Activated CD4-positive, alpha-beta memory T cell treated with anti-CD3 and anti-CD28 coated beads, Interleukin-2, amount 10 ng/mL, durations not matched to agents 7 days and 5 days (primary cell): Measurements from ENCODE around the gene WWP2. TPM values are rescaled to one million over a fixed set of nuclear protein-coding genes. Genes with fewer than 3 reads are reported as not detected.
"Not testable (repeated sequence)": the region's sequence is repeated elsewhere in the genome, so short reads cannot be mapped to it uniquely, and the experiment has no call there.

Source experiments
- CTCF ChIA-PET: fragments of 350-600 bp; sonication (Branson Sonifier 250); formaldehyde crosslinking; loops from one replicate; lab custom pipeline; 2021; ENCODE audit warnings: antibody characterized with exemption, inconsistent platforms; lab: Charles Lee
- POLR2A ChIA-PET: fragments of 350-600 bp; sonication (Branson Sonifier 250); formaldehyde crosslinking; loops from one replicate; lab custom pipeline; 2021; ENCODE audit warnings: antibody characterized with exemption; lab: Charles Lee
- DNase-seq: peaks from one replicate; pipeline ENCODE4 v3.0.0-alpha.2; 2020
- H3K27ac Mint-ChIP-seq: one replicate; pipeline ENCODE4 v1.8.0; 2021; ENCODE audit warnings: mild to moderate bottlenecking, mixed read lengths
- H3K27me3 Mint-ChIP-seq: one replicate; pipeline ENCODE4 v1.8.0; 2021; ENCODE audit warnings: mixed read lengths
- H3K36me3 Mint-ChIP-seq: one replicate; pipeline ENCODE4 v1.8.0; 2021; ENCODE audit warnings: low read depth, mixed read lengths
- H3K4me1 Mint-ChIP-seq: one replicate; pipeline ENCODE4 v1.8.0; 2021; ENCODE audit warnings: mixed read lengths
- H3K4me3 Mint-ChIP-seq: one replicate; pipeline ENCODE4 v1.8.0; 2021; ENCODE audit warnings: mild to moderate bottlenecking, mixed read lengths
- H3K9me3 Mint-ChIP-seq: one replicate; pipeline ENCODE4 v1.8.0; 2021; ENCODE audit warnings: mixed read lengths
- total RNA-seq, 2 experiments: library from RNA; stranded (reverse); gene quantifications; one replicate each; pipeline ENCODE4 v1.2.3, GENCODE V29; 2021

The WWP2 gene
- total RNA-seq, 2 experiments from 2014 or later, result 59.4 to 61.6 TPM

GRCh38 chr16:69824564-69825142 lies 62.5 kb downstream of the WWP2 start:
- H3K4me1 Mint-ChIP-seq, H3K9me3 Mint-ChIP-seq, DNase-seq, H3K36me3 Mint-ChIP-seq, POLR2A ChIA-PET, H3K4me3 Mint-ChIP-seq, H3K27me3 Mint-ChIP-seq, H3K27ac Mint-ChIP-seq, CTCF ChIA-PET: not testable (repeated sequence)

GRCh38 chr16:69827524-69827923 lies 65.4 kb downstream of the WWP2 start:
- POLR2A ChIA-PET, result no interaction called here
- Mint-ChIP-seq H3K4me3 (no peak overlapping the region), H3K9me3 (no peaks in the 10 kb centered on the region), H3K27me3 (no peaks in the 10 kb centered on the region), H3K4me1 (peaks cover 3% of the 10 kb centered on the region), H3K36me3 (peaks cover 5% of the 10 kb centered on the region), H3K27ac (no peak overlapping the region)
- CTCF ChIA-PET, result no interaction called here
- DNase-seq, result no peak

DNA sequence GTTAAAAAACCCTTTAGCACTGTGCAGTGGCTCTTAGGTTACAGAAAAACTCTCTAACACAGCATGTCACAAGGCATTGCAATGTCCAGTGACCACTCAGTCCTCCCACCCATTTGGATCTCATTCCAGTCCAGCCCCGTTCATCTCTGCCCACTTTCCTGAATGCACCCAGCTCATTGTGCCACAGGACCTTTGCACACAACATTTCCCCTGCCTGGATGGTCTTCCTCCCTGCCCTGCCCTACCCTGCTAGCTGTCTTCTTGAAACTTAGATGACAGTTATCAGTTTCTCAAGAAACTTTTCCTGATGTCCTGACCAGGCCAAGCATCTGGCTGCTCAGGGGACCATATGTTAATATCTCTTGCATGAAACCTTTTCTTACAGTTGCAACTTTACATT lies 67.2 kb downstream of the WWP2 start:
- Mint-ChIP-seq H3K36me3 (no peaks in the 10 kb centered on the region), H3K9me3 (no peaks in the 10 kb centered on the region), H3K4me1 (peaks cover 3% of the 10 kb centered on the region), H3K4me3 (no peak overlapping the region), H3K27ac (no peak overlapping the region), H3K27me3 (no peaks in the 10 kb centered on the region)
- no peak for DNase-seq
- CTCF ChIA-PET, result interaction anchor here (1.1 kb wide), 1 partner anchor 101 kb away, joined by 4 read pairs; no protein-coding TSS in a partner anchor
- POLR2A ChIA-PET, result no interaction called here

- peaks cover 3% of the 10 kb centered on the region for H3K4me1 Mint-ChIP-seq
- CTCF ChIA-PET, result no interaction called here
- no peaks in the 10 kb centered on the region for H3K27me3 Mint-ChIP-seq
- no peaks in the 10 kb centered on the region for H3K9me3 Mint-ChIP-seq
- H3K36me3 Mint-ChIP-seq, result no peaks in the 10 kb centered on the region
- POLR2A ChIA-PET, result no interaction called here
- no peak overlapping the region for H3K27ac Mint-ChIP-seq
- no peak for DNase-seq
- no peak overlapping the region for H3K4me3 Mint-ChIP-seq
These were observed 68.0 kb downstream of the WWP2 start for GRCh38 chr16:69830146-69830533.

DNA sequence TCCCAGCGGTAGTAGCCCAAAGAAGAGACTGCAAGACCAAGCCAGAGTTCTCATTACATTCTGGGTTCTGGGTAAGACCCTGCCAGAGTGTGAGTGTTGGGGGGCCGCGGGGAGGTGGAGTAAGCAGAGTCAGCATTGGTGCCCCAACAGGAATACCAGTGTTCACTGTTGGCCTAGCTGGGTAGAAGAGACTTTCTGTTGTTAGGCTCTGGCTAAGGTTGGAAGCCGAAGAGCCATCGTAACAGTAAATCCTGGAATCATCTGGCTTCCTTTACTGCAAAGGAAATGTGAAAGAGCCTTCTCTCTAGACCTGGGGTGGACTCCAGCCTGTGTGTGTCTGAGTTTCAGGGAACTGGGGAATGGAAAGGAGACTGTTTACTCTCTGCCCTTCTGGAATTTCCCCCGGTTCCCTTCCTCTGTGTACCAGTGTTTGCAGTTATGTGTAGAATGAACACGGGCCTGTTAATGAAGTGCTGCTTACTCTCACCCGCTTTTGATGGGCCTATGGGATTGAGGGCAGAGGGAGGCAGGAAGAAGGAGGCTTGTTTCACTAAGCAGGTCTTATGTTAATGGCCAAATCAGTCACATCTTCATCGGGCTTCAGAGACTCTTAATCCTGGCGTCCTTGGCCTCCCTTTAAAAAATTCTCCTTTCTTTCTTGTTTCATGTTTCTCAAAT lies 68.5 kb downstream of the WWP2 start:
- CTCF ChIA-PET, result no interaction called here

DNA sequence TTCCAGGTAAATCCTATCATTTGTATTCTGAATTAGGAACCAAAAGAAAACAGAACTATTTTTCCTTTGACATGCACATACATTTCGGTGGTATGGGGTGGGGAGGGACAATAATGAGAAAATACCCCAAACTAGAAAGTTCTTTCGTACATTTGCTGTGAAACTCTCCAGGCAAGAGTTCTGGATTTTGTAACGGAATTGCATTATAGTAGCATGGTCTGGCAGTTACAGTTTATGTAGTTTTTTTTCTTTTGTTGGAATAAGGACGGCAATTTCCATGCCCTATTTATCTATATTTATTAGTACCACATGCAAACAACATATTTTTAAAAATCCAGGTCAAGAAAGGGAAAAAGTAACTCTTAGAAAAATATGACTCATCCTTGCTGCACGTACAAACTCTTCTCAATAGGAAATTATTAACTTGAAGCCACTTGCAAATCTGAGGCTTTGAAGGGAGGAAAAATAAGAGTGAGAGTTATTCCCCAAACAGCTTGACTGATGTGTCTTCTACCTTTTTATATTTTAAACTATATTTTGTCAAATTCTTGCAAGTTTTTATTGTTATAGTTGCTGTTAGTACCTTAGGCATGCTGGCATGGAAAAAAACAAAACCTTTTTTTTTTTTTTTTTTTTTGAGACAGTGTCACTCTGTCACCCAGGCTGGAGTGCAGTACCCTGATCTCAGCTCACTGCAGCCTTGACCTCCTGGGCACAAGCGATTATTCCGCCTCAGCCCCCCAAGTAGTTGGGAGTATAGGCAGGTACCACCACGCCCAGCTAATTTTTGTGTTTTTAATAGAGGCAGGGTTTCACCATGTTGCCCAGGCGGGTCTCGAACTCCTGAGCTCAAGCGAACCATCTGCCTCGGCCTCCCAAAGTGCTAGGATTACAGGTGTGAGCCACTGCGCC lies 69.3 kb downstream of the WWP2 start:
- Mint-ChIP-seq H3K27ac (no peak overlapping the region), H3K36me3 (no peaks in the 10 kb centered on the region), H3K4me1 (peaks cover 3% of the 10 kb centered on the region), H3K4me3 (no peak overlapping the region), H3K9me3 (no peaks in the 10 kb centered on the region), H3K27me3 (no peaks in the 10 kb centered on the region)
- CTCF ChIA-PET, result no interaction called here
- POLR2A ChIA-PET, result no interaction called here
- no peak for DNase-seq

More for the DNA sequence above, 68.5 kb downstream of the WWP2 start:
- Mint-ChIP-seq H3K27ac (peak overlapping the region; percentile 13), H3K4me3 (no peak overlapping the region), H3K27me3 (no peaks in the 10 kb centered on the region), H3K36me3 (no peaks in the 10 kb centered on the region), H3K4me1 (peaks cover 3% of the 10 kb centered on the region), H3K9me3 (no peaks in the 10 kb centered on the region)
- POLR2A ChIA-PET, result no interaction called here
- DNase-seq, result no peak

DNA sequence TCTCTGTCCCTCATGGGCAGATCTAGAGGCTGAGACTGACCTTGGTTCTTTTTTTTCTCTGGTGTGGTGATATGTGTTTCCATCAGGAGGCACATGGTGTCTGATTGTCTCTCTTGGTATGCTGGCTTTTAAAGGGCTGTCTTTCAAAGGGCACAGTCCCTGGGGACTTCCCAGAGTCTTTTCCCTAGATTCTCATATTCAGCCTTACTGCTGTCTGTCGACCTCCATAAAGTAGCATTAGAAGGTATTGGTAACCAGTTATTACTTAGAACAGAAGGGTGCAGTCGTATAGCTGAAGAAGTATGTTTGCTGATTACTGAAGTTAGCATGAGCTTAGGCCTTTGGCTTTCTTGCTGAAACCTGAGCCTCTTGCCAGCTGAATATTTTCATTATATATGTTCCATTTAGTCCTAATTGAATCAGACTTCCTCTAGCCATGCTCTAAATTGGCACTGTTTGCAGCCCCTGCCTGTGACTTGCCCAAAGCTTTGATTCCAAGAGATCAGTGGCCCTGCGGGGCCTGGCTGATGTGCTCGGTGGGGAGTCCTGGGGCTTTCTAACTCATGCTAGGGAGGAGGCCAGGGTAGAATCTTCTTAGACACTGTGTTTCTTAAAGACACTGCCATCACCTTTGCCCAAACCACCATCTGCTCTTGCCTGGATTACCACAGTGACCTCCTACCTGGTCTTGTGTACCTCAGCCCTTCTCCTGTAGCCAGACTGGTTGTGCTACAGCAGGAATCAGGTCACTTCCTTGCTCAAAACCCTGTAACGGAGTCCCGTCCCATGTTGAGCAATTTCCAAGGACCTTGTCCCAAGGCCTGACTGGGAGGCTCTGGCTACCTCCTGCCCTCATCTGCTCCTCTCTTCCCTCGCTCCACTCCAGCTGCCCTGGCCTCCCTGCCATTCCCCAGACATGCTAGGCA lies 71.5 kb downstream of the WWP2 start:
- no peaks in the 10 kb centered on the region for H3K9me3 Mint-ChIP-seq
- H3K4me1 Mint-ChIP-seq, result peaks cover 3% of the 10 kb centered on the region
- H3K27me3 Mint-ChIP-seq, result no peaks in the 10 kb centered on the region
- DNase-seq, result no peak
- peaks cover 4% of the 10 kb centered on the region for H3K36me3 Mint-ChIP-seq
- H3K27ac Mint-ChIP-seq, result no peak overlapping the region
- ChIA-PET CTCF (no interaction called here), POLR2A (no interaction called here)
- no peak overlapping the region for H3K4me3 Mint-ChIP-seq

GRCh38 chr16:69834807-69835466 lies 72.8 kb downstream of the WWP2 start:
- peaks cover 8% of the 10 kb centered on the region for H3K36me3 Mint-ChIP-seq
- CTCF ChIA-PET, result no interaction called here
- H3K27me3 Mint-ChIP-seq, result no peaks in the 10 kb centered on the region

DNA sequence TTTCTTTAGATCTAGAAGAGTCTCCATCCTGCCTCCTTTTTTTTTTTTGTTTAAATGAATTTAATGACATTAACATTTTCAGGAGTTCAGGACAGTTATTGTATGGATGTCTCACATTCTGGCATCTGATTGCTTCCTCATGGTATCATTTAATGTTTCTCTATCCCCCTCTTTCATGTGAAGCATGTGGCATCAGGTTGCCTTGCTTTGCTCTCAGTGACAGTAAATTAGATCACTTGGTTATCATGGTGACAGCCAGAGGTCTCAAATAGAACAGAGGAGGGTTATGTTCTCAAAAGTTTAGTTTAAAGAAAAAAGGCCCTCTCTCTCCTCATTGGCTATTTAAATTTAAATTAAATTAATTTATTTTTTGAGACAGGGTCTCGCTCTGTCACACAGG lies 74.1 kb downstream of the WWP2 start:
- DNase-seq, result no peak
- no peaks in the 10 kb centered on the region for H3K27me3 Mint-ChIP-seq
- no peak overlapping the region for H3K27ac Mint-ChIP-seq
- H3K4me3 Mint-ChIP-seq, result no peak overlapping the region
- H3K36me3 Mint-ChIP-seq, result peaks cover 18% of the 10 kb centered on the region
- ChIA-PET POLR2A (no interaction called here), CTCF (no interaction called here)
- peaks cover 3% of the 10 kb centered on the region for H3K4me1 Mint-ChIP-seq
- no peaks in the 10 kb centered on the region for H3K9me3 Mint-ChIP-seq

More at GRCh38 chr16:69834807-69835466, 72.8 kb downstream of the WWP2 start:
- no peak overlapping the region for H3K4me3 Mint-ChIP-seq
- no peaks in the 10 kb centered on the region for H3K9me3 Mint-ChIP-seq
- no peak for DNase-seq
- POLR2A ChIA-PET, result no interaction called here
- no peak overlapping the region for H3K27ac Mint-ChIP-seq
- H3K4me1 Mint-ChIP-seq, result peaks cover 3% of the 10 kb centered on the region

DNA sequence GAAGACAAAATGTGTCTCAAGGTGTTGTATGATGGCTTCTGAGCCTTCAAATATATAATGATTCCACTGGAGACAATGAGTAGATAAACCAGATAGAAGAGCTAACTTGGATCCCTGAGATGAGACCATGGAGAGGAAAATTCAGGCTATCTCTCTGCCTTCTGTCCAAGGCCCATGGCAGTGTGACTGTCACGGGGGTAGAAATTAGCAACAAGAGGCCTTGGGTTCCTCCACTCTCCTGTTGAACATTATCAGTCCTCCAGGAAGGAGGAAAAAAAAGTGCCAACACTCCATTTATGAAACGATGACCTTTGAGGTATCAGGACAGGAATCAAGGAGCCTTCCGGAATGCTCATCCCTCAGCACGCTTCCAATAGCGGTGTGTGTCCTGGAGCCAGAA lies 75.2 kb downstream of the WWP2 start:
- POLR2A ChIA-PET, result no interaction called here
- Mint-ChIP-seq H3K9me3 (no peaks in the 10 kb centered on the region), H3K4me1 (peaks cover 3% of the 10 kb centered on the region), H3K27me3 (no peaks in the 10 kb centered on the region), H3K27ac (no peak overlapping the region), H3K36me3 (peaks cover 27% of the 10 kb centered on the region), H3K4me3 (no peak overlapping the region)
- no peak for DNase-seq
- CTCF ChIA-PET, result no interaction called here

GRCh38 chr16:69838489-69838888 lies 76.4 kb downstream of the WWP2 start:
- H3K9me3 Mint-ChIP-seq, result no peaks in the 10 kb centered on the region
- no peak for DNase-seq
- H3K4me3 Mint-ChIP-seq, result no peak overlapping the region
- H3K4me1 Mint-ChIP-seq, result peaks cover 3% of the 10 kb centered on the region
- H3K36me3 Mint-ChIP-seq, result peaks cover 34% of the 10 kb centered on the region
- ChIA-PET POLR2A (no interaction called here), CTCF (interaction anchor here (0.5 to 0.8 kb wide), 2 partner anchors 144 to 1247 kb away, joined by 3 to 4 read pairs; no protein-coding TSS in a partner anchor)
- H3K27ac Mint-ChIP-seq, result no peak overlapping the region
- no peaks in the 10 kb centered on the region for H3K27me3 Mint-ChIP-seq

- H3K27me3 Mint-ChIP-seq, result no peaks in the 10 kb centered on the region
- peaks cover under 1% of the 10 kb centered on the region for H3K4me1 Mint-ChIP-seq
- no peak overlapping the region for H3K4me3 Mint-ChIP-seq
- DNase-seq, result no peak
- ChIA-PET CTCF (no interaction called here), POLR2A (no interaction called here)
- H3K9me3 Mint-ChIP-seq, result no peaks in the 10 kb centered on the region
- H3K36me3 Mint-ChIP-seq, result peaks cover 38% of the 10 kb centered on the region
- H3K27ac Mint-ChIP-seq, result no peak overlapping the region
These were observed 77.1 kb downstream of the WWP2 start for GRCh38 chr16:69839240-69839688.
